HCT116 (cell line): ENCODE data around the gene ZNF792. TPM values are rescaled to one million over a fixed set of nuclear protein-coding genes. Genes with fewer than 3 reads are reported as not detected.

Source experiments
- ATAC-seq: fragments of 200-7000 bp; cut with Tn5 transposase; 2 replicates; pipeline ENCODE4 v1.9.1; 2020; ENCODE audit warnings: mild to moderate bottlenecking, moderate library complexity
- BruUV-seq: library from RNA; stranded (reverse); fragments of 400-500 nt; replicated peaks from 2 replicates; lab custom pipeline; 2021; lab: Mats Ljungman, UMichigan
- CTCF ChIA-PET: fragments of 300-600 bp; sonication (Branson Sonifier 250); formaldehyde crosslinking; loops from one replicate; lab custom pipeline; 2021; ENCODE audit warnings: antibody characterized with exemption; lab: Charles Lee
- POLR2A ChIA-PET: fragments of 300-600, 350-600 bp; sonication (Branson Sonifier 250); formaldehyde crosslinking; loops from one replicate; lab custom pipeline; 2021; ENCODE audit warnings: antibody characterized with exemption; lab: Charles Lee
- RAD21 ChIA-PET, 2 experiments: fragments of 300-600 bp; sonication (Branson Sonifier 250); formaldehyde crosslinking; loops; one replicate each; lab custom pipeline; 2023; ENCODE audit warnings: low total read pairs in 2 of 2; ENCODE audit not compliant: uncharacterized antibody in 2 of 2, unreplicated experiment in 2 of 2, low non-redundant PET in 1 of 2; lab: Charles Lee
- DNase-seq: peaks from one replicate; pipeline ENCODE4 v3.0.0-alpha.2; 2010; ENCODE audit warnings: low read depth, low spot score
- H2AFZ ChIP-seq: fragments of 200-600 bp; shearing (Covaris generic), sonication (generic); 2 replicates; pipeline ENCODE4 v1.6.1; 2017; ENCODE audit warnings: low read depth, mixed run types, mixed read lengths, antibody characterized with exemption, low read length; ENCODE audit not compliant: poor library complexity, severe bottlenecking
- H3K27ac ChIP-seq: 2 replicates; pipeline ENCODE4 v1.5.1; 2012; ENCODE audit warnings: low read depth, low read length
- H3K27me3 ChIP-seq: fragments of 200-600 bp; sonication (generic); 2 replicates; pipeline ENCODE4 v1.6.1; 2016; ENCODE audit warnings: mixed run types, low read length, mixed read lengths; ENCODE audit not compliant: insufficient read depth
- H3K36me3 ChIP-seq, 2 experiments: fragments of 200-500 bp in 1 of 2; fragments of 200-600 bp in 1 of 2; sonication (Bioruptor generic) in 1 of 2; sonication (generic) in 1 of 2; 2 replicates each; pipeline versions ENCODE4 v1.5.1 to v1.6.1; 2014 to 2016; ENCODE audit warnings: low read length in 2 of 2, inconsistent platforms in 1 of 2, mixed read lengths in 1 of 2, mixed run types in 1 of 2; ENCODE audit not compliant: insufficient read depth in 2 of 2, control insufficient read depth in 1 of 2
- H3K4me1 ChIP-seq, 2 experiments: fragments of 200-600 bp in 1 of 2; sonication (generic) in 1 of 2; 2 replicates each; pipeline versions ENCODE4 v1.5.1 to v1.6.1; 2012 to 2017; ENCODE audit warnings: low read length in 2 of 2, inconsistent platforms in 1 of 2, mild to moderate bottlenecking in 1 of 2, mixed read lengths in 1 of 2, mixed run types in 1 of 2, moderate library complexity in 1 of 2; ENCODE audit not compliant: insufficient read depth in 2 of 2, control insufficient read depth in 1 of 2
- H3K4me2 ChIP-seq: fragments of 200-600 bp; sonication (generic); 2 replicates; pipeline ENCODE4 v1.6.1; 2017; ENCODE audit warnings: mixed run types, low read length, mixed read lengths
- H3K4me3 ChIP-seq, 2 experiments: fragments of 200-600 bp in 1 of 2; sonication (generic) in 1 of 2; replicated peaks in 1 of 2; 2 replicates each; pipeline ENCODE4 v1.5.1; 2011 to 2016; ENCODE audit warnings: low read length in 2 of 2, control low read depth in 1 of 2, low read depth in 1 of 2, mild to moderate bottlenecking in 1 of 2, mixed read lengths in 1 of 2, mixed run types in 1 of 2
- H3K79me2 ChIP-seq: fragments of 200-600 bp; sonication (generic); 2 replicates; pipeline ENCODE4 v1.6.1; 2017; ENCODE audit warnings: mild to moderate bottlenecking, mixed run types, low read length, moderate library complexity, mixed read lengths; ENCODE audit not compliant: insufficient read depth
- H3K9ac ChIP-seq: fragments of 200-600 bp; sonication (generic); 2 replicates; pipeline ENCODE4 v1.6.1; 2016; ENCODE audit warnings: low read length, mixed read lengths
- H3K9me2 ChIP-seq: fragments of 200-600 bp; sonication (generic), shearing (Covaris generic); 2 replicates; pipeline ENCODE4 v1.6.1; 2017; ENCODE audit warnings: mixed run types, mild to moderate bottlenecking, moderate library complexity; ENCODE audit not compliant: insufficient read depth
- H3K9me3 ChIP-seq, 2 experiments: fragments of 200-500 bp in 1 of 2; fragments of 200-600 bp in 1 of 2; sonication (Bioruptor generic) in 1 of 2; sonication (generic) in 1 of 2; 2 replicates each; pipeline ENCODE4 v1.6.1; 2014 to 2017; ENCODE audit warnings: low read length in 2 of 2, mixed read lengths in 2 of 2, inconsistent platforms in 1 of 2, low read depth in 1 of 2, mild to moderate bottlenecking in 1 of 2, mixed run types in 1 of 2, moderate library complexity in 1 of 2; ENCODE audit not compliant: control insufficient read depth in 1 of 2, insufficient read depth in 1 of 2
- H4K20me1 ChIP-seq: fragments of 200-600 bp; sonication (generic), shearing (Covaris generic); 2 replicates; pipeline ENCODE4 v1.6.1; 2017; ENCODE audit warnings: mixed run types, mild to moderate bottlenecking, moderate library complexity; ENCODE audit not compliant: insufficient read depth
- CBX3 ChIP-seq: IDR thresholded peaks from 2 replicates; pipeline ENCODE4 v1.6.1; 2012; ENCODE audit warnings: low read depth
- CTCF ChIP-seq, 3 experiments: fragments of 200-600 bp in 1 of 3; sonication (generic) in 1 of 3; IDR thresholded peaks in 2 of 3; conservative IDR thresholded peaks in 1 of 3; 2 replicates each; pipeline ENCODE4 v1.5.1; 2012 to 2017; ENCODE audit warnings: low read depth in 2 of 3, low read length in 2 of 3, antibody characterized with exemption in 1 of 3, borderline replicate concordance in 1 of 3, control low read depth in 1 of 3, mild to moderate bottlenecking in 1 of 3, mixed read lengths in 1 of 3, mixed run types in 1 of 3, moderate library complexity in 1 of 3; ENCODE audit not compliant: insufficient read depth in 1 of 3
- EGR1 ChIP-seq: IDR thresholded peaks from 2 replicates; pipeline ENCODE4 v1.6.1; 2012; ENCODE audit warnings: low read depth
- ELF1 ChIP-seq: IDR thresholded peaks from 2 replicates; pipeline ENCODE4 v1.6.1; 2012; ENCODE audit warnings: low read depth, borderline replicate concordance
- EZH2phosphoT487 ChIP-seq: fragments of 200-600 bp; IDR thresholded peaks from 2 replicates; pipeline ENCODE4 v1.6.1; 2018; ENCODE audit warnings: antibody characterized with exemption, borderline replicate concordance
- JUND ChIP-seq: IDR thresholded peaks from 2 replicates; pipeline ENCODE4 v1.6.1; 2012
- POLR2A ChIP-seq: IDR thresholded peaks from 2 replicates; pipeline ENCODE4 v1.7.0; 2011; ENCODE audit warnings: borderline replicate concordance; ENCODE audit not compliant: insufficient read depth, insufficient read length; ENCODE audit errors: extremely low read depth
- POLR2AphosphoS5 ChIP-seq: IDR thresholded peaks from 2 replicates; pipeline ENCODE4 v1.6.1; 2011; ENCODE audit warnings: mild to moderate bottlenecking, low read depth, low read length, moderate library complexity
- SIN3A ChIP-seq: IDR thresholded peaks from 2 replicates; pipeline ENCODE4 v1.6.1; 2012; ENCODE audit warnings: low read depth
- SP1 ChIP-seq: IDR thresholded peaks from 2 replicates; pipeline ENCODE4 v1.6.1; 2012; ENCODE audit warnings: low read depth
- SRF ChIP-seq: IDR thresholded peaks from 2 replicates; pipeline ENCODE4 v1.6.1; 2012; ENCODE audit warnings: low read depth
- TCF7L2 ChIP-seq: IDR thresholded peaks from 2 replicates; pipeline ENCODE4 v1.7.0; 2011; ENCODE audit warnings: borderline replicate concordance, inconsistent platforms; ENCODE audit not compliant: insufficient read depth, insufficient read length; ENCODE audit errors: extremely low read depth
- YY1 ChIP-seq: IDR thresholded peaks from 2 replicates; pipeline ENCODE4 v1.6.1; 2011; ENCODE audit warnings: low read length, low read depth, moderate library complexity, mild to moderate bottlenecking; ENCODE audit not compliant: insufficient replicate concordance; ENCODE audit errors: extremely low read depth
- ZFX ChIP-seq: fragments of 450-650 bp; IDR thresholded peaks from 2 replicates; pipeline ENCODE4 v1.6.1; 2017
- ZNF274 ChIP-seq: fragments of 200-500 bp; sonication (Bioruptor generic); IDR thresholded peaks from 2 replicates; pipeline ENCODE4 v1.6.1; 2014; ENCODE audit warnings: mild to moderate bottlenecking, low read depth, low read length, inconsistent platforms
- intact Hi-C: fragments of 100-400 bp; cut with micrococcal nuclease; formaldehyde crosslinking; loops from 2 replicates; pipeline ENCODE4 v1.10.0; 2022
- total RNA-seq: library from RNA; stranded (reverse); gene quantifications from one replicate; pipeline ENCODE4 v1.2.1, GENCODE V29; 2021; ENCODE audit not compliant: unreplicated experiment
- TF ChIP-seq, protein P1 (sequence below): IDR thresholded peaks from 2 replicates; pipeline ENCODE4 v1.6.1; 2011; ENCODE audit warnings: mild to moderate bottlenecking, low read length, moderate library complexity; ENCODE audit not compliant: insufficient replicate concordance; ENCODE audit errors: extremely low read depth
- TF ChIP-seq, protein P2 (sequence below): IDR thresholded peaks from 2 replicates; pipeline ENCODE4 v1.6.1; 2012; ENCODE audit warnings: low read depth
- TF ChIP-seq, protein P3 (sequence below): IDR thresholded peaks from 2 replicates; pipeline ENCODE4 v1.6.1; 2012

The ZNF792 gene
- total RNA-seq, 1 experiment from 2014 or later: 3.6 TPM

DNA sequence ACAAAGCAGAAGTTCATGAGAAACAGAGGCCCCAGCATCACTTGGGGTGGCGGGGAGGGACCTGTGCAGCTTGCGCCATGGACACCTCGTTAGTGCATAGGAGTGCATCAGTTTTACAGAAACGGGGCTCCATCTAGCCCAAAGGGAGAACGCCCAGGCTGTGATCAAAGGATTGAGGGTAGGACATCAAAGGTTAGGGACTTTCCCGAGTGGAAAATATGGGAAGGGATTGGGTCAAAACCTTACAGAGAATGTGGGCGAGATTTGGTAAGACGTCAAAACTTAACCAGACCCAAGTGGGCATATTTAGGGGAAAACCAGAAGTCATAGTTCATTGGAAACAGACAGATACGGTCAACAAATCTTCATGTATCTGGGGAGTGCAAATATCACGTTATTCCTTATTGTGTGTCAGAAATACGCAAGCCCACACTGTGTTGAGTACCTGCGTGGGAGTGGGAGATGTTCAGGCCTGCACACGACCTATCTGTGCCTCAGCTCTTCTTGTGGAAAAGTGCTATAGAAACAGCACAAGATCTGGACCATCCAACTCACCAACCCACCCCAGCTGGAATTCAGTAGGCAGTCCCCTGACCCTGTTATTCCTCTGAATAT lies 26.7 kb upstream of the ZNF792 start:
- Histone ChIP-seq H3K9me2 (no peaks in the 10 kb centered on the region; the same call in 1 of the 2 replicates), H3K36me3 (no peaks in the 10 kb centered on the region), H4K20me1 (no peaks in the 10 kb centered on the region), H3K27ac (no peak overlapping the region), H3K4me3 (no peak overlapping the region), H3K9me3 (peaks cover 0 to 1% of the 10 kb centered on the region in 2 experiments; a peak in 1 of 4 replicates), H3K27me3 (no peaks in the 10 kb centered on the region), H2AFZ (no peak overlapping the region), H3K9ac (no peak overlapping the region), H3K79me2 (no peaks in the 10 kb centered on the region), H3K4me2 (no peak overlapping the region), H3K4me1 (no peaks in the 10 kb centered on the region)
- no peak for TF ChIP-seq JUND
- no peak for TF ChIP-seq ELF1
- TF ChIP-seq POLR2A: no peak
- TF ChIP-seq ZFX: no peak
- TF ChIP-seq ZNF274: no peak
- no peak for TF ChIP-seq SRF
- no peak for TF ChIP-seq SIN3A
- TF ChIP-seq CTCF (IDR thresholded peaks at IDR 0.05 in 2 of 3, conservative IDR thresholded peaks at IDR 0.05 in 1 of 3; ENCODE audit: borderline replicate concordance in 1 of 3, insufficient read depth in 1 of 3, low read depth in 2 of 3, low read length in 2 of 3): no peak
- TF ChIP-seq EZH2phosphoT487: no peak
- no peak for TF ChIP-seq EGR1
- no peak for TF ChIP-seq CBX3
- TF ChIP-seq, protein P1, sequence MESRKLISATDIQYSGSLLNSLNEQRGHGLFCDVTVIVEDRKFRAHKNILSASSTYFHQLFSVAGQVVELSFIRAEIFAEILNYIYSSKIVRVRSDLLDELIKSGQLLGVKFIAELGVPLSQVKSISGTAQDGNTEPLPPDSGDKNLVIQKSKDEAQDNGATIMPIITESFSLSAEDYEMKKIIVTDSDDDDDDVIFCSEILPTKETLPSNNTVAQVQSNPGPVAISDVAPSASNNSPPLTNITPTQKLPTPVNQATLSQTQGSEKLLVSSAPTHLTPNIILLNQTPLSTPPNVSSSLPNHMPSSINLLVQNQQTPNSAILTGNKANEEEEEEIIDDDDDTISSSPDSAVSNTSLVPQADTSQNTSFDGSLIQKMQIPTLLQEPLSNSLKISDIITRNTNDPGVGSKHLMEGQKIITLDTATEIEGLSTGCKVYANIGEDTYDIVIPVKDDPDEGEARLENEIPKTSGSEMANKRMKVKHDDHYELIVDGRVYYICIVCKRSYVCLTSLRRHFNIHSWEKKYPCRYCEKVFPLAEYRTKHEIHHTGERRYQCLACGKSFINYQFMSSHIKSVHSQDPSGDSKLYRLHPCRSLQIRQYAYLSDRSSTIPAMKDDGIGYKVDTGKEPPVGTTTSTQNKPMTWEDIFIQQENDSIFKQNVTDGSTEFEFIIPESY: no peak
- TF ChIP-seq, protein P2, sequence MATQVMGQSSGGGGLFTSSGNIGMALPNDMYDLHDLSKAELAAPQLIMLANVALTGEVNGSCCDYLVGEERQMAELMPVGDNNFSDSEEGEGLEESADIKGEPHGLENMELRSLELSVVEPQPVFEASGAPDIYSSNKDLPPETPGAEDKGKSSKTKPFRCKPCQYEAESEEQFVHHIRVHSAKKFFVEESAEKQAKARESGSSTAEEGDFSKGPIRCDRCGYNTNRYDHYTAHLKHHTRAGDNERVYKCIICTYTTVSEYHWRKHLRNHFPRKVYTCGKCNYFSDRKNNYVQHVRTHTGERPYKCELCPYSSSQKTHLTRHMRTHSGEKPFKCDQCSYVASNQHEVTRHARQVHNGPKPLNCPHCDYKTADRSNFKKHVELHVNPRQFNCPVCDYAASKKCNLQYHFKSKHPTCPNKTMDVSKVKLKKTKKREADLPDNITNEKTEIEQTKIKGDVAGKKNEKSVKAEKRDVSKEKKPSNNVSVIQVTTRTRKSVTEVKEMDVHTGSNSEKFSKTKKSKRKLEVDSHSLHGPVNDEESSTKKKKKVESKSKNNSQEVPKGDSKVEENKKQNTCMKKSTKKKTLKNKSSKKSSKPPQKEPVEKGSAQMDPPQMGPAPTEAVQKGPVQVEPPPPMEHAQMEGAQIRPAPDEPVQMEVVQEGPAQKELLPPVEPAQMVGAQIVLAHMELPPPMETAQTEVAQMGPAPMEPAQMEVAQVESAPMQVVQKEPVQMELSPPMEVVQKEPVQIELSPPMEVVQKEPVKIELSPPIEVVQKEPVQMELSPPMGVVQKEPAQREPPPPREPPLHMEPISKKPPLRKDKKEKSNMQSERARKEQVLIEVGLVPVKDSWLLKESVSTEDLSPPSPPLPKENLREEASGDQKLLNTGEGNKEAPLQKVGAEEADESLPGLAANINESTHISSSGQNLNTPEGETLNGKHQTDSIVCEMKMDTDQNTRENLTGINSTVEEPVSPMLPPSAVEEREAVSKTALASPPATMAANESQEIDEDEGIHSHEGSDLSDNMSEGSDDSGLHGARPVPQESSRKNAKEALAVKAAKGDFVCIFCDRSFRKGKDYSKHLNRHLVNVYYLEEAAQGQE: no peak
- no peak for TF ChIP-seq POLR2AphosphoS5
- TF ChIP-seq, protein P3, sequence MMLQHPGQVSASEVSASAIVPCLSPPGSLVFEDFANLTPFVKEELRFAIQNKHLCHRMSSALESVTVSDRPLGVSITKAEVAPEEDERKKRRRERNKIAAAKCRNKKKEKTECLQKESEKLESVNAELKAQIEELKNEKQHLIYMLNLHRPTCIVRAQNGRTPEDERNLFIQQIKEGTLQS: no peak
- no peak for TF ChIP-seq TCF7L2
- no peak for TF ChIP-seq YY1
- no peak for TF ChIP-seq SP1
- RAD21 ChIA-PET: no interaction called here
- CTCF ChIA-PET: no interaction called here
- ATAC-seq (no peak), DNase-seq (no peak)
- BruUV-seq: no TSS peak
- POLR2A ChIA-PET: no interaction called here
- intact Hi-C loops: no loop called here
